Right hindlimb (tissue), 1 donor: ENCODE results near the gene TEAD3.
A peak's percentile ranks its signal among the peaks of the same experiment; 100 is the strongest.

ENCODE experiments used
- DNase-seq: peaks from one replicate; pipeline ENCODE4 v3.0.0-alpha.2; 2018

TEAD3 gene

GRCh38 chr6:35474131-35474941 lies 22.5 kb downstream of the TEAD3 start:
- no peak for DNase-seq

- no peak for DNase-seq
Measured at GRCh38 chr6:35473850-35474130, 23.1 kb downstream of the TEAD3 start.

GRCh38 chr6:35473075-35473849 lies 23.6 kb downstream of the TEAD3 start:
- no peak for DNase-seq

- DNase-seq = no peak
Measured at GRCh38 chr6:35471836-35472345, 25.0 kb downstream of the TEAD3 start.

GRCh38 chr6:35470663-35471120 lies 26.2 kb downstream of the TEAD3 start:
- no peak for DNase-seq

- no peak for DNase-seq
Measured at GRCh38 chr6:35469751-35470662, 26.9 kb downstream of the TEAD3 start.

- DNase-seq = peak; percentile 53
Measured at GRCh38 chr6:35468980-35469750, 27.7 kb downstream of the TEAD3 start.

GRCh38 chr6:35468181-35468979 lies 28.5 kb downstream of the TEAD3 start, which contains the start of gene RPL10A:
Gene RPL10A (plus strand): TSS chr6:35468401. CDS start chr6:35468435, 34 bp downstream.
- peak; percentile 97 for DNase-seq

GRCh38 chr6:35465646-35466045 lies 31.2 kb downstream of the TEAD3 start:
- DNase-seq = no peak

- DNase-seq = no peak
Measured at GRCh38 chr6:35463292-35463691, 33.6 kb downstream of the TEAD3 start.

GRCh38 chr6:35461270-35461669 lies 35.6 kb downstream of the TEAD3 start:
- no peak for DNase-seq

GRCh38 chr6:35457907-35458306 lies 39.0 kb downstream of the TEAD3 start:
- no peak for DNase-seq

GRCh38 chr6:35454391-35455110 lies 42.3 kb downstream of the TEAD3 start:
- no peak for DNase-seq

GRCh38 chr6:35453236-35453635 lies 43.6 kb downstream of the TEAD3 start:
- no peak for DNase-seq

- peak; percentile 96 for DNase-seq
Measured at GRCh38 chr6:35452183-35453090, 44.4 kb downstream of the TEAD3 start, which contains the start of gene FANCE. Gene FANCE (plus strand): TSS chr6:35452338. CDS start chr6:35452546, 208 bp downstream.

GRCh38 chr6:35451354-35452182 lies 45.3 kb downstream of the TEAD3 start:
- no peak for DNase-seq

GRCh38 chr6:35449287-35449881 lies 47.5 kb downstream of the TEAD3 start:
- DNase-seq = no peak

GRCh38 chr6:35448191-35448590 lies 48.7 kb downstream of the TEAD3 start:
- DNase-seq = no peak
